Measurements from ENCODE around the gene GRIA3.
"Not testable (repeated sequence)": the region's sequence is repeated elsewhere in the genome, so short reads cannot be mapped to it uniquely, and the experiment has no call there.

Gene GRIA3

GRCh38 chrX:123525123-123525725, 341.1 kb downstream of the GRIA3 start:
- no peak for DNase-seq (ENCODE audit: low read depth in 4 of 4, low spot score in 1 of 4)

DNA sequence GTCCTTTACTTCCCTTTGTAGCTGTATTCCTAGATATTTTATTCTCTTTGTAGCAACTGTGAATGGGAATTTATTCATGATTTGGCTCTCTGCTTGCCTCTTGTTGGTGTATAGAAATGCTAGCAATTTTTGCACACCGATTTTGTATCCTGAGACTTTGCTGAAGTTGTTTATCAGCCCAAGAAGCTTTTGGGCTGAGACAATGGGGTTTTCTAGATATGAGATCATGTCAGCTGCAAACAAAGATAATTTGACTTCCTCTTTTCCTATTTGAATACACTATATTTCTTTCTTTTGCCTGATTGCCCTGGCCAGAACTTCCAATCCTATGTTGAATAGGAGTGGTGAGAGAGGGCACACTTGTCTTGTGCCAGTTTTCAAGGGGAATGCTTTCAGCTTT, 346.6 kb downstream of the GRIA3 start:
- DNase-seq (ENCODE audit: low read depth in 4 of 4, low spot score in 1 of 4), result not testable (repeated sequence)

All from stimulated activated CD4-positive, alpha-beta T cell treated with anti-CD3 and anti-CD28 coated beads, Interleukin-1b, Interleukin-23, amount 100 ng/mL, for 24 hours (primary cell).